Activated naive CD4-positive, alpha-beta T cell (primary cell): ENCODE data around the gene SPRYD4.
"Not testable (repeated sequence)": the region's sequence is repeated elsewhere in the genome, so short reads cannot be mapped to it uniquely, and the experiment has no call there.

Source experiments
- DNase-seq, 4 experiments: peaks; one replicate each; lab custom pipeline; 2025; lab: John Stamatoyannopoulos, UW

The SPRYD4 gene

DNA sequence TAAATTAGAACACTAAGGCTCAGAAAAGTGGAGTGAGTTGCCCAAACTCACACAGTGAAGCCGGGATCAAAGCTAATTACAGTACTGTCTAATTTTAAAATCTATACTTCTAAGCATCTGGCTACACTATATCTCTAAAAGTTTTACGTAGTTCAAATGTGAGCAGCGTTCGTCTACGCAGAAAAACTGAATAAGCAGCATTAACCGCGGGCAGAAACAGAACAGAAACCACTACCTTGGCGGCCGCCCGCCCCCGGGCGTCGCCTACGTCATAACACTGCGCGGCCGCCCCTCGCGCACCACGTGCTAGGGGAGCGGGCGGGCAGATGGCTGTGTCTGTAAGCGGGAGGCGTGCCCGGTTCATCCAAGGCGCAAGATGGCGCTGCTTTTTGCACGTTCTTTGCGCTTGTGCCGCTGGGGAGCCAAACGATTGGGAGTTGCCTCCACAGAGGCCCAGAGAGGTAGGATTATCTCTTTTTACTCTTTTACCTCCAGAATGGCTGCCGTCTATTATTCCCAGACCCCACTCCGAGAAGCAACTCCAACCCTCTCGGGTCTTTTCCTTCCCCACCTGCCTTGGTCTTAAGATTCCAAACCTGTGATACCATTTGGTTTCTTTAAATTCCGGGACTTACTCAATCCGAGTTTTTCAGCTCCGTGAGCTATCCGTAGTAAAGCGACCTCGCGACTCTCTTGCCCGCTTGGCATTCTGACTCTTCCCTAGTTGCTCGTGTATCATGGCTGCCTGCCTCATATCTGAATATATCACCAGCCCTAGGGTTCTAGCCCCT is at the start of gene SPRYD4:
TSS of gene SPRYD4 (plus strand) at position 363 of the 791 bp plus-strand sequence. CDS start at position 377, 14 bp downstream.
- peak; percentile 80 to 93 (median 86) for DNase-seq

DNA sequence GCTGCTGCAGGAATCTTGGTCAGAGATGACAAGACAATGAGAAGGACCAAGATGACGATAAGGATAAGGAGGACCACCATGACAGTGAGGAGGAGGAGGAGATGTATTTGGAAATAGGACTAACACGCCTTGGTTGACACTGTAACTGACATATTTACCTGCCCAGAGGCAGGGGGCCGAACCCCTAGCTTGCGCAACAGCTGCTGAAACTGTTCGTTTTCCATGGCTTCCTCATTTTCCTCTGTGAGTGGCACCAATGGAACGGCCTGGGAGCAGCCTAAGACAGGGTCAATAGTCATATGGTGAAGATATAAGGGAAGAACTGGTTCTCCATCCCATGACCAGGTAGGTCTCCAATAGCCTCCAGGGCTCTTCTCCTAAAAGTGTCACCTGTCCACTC is 48.0 kb upstream of the SPRYD4 start:
- no peak for DNase-seq

GRCh38 chr12:56425193-56425592 is 43.2 kb upstream of the SPRYD4 start:
- no peak for DNase-seq

GRCh38 chr12:56425940-56426438 is 42.4 kb upstream of the SPRYD4 start:
- no peak for DNase-seq

DNA sequence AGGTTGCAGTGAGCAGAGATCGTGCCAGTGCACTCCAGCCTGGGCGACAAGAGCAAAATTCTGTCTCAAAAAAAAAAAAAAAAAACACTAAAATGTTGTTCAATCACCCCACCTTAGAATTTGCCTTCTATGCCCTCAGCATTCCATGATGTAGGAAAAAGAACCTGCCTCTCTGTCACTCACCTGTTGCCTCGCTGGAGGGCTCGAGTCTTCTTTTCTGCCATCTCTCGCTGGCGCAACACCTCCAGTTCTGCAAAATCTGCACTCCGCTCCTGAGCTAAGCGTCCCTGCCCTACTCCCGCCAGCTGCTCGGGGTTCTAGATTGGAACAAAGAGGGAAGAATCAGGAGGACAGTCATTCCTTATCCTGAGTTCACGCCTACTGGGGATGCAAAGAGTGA is 37.1 kb upstream of the SPRYD4 start:
- no peak for DNase-seq

DNA sequence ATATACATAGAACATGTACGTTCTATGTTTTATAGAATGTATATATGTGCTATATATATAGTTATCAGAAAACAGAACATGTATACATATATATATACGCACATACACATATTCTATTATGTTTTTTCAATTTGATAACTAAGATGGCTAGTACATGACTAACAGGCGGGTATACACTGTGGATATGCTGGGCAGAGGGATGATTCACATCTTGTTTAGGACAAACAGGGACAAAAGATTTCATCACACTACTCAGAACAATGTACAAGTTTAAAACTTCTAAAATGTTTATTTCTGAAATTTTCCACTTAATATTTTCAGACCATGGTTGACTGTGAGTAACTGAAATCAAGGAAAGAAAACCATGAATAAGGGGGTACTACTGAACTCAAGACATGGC is 36.5 kb upstream of the SPRYD4 start:
- DNase-seq: no peak

GRCh38 chr12:56434828-56435227 is 33.5 kb upstream of the SPRYD4 start:
- DNase-seq: no peak

DNA sequence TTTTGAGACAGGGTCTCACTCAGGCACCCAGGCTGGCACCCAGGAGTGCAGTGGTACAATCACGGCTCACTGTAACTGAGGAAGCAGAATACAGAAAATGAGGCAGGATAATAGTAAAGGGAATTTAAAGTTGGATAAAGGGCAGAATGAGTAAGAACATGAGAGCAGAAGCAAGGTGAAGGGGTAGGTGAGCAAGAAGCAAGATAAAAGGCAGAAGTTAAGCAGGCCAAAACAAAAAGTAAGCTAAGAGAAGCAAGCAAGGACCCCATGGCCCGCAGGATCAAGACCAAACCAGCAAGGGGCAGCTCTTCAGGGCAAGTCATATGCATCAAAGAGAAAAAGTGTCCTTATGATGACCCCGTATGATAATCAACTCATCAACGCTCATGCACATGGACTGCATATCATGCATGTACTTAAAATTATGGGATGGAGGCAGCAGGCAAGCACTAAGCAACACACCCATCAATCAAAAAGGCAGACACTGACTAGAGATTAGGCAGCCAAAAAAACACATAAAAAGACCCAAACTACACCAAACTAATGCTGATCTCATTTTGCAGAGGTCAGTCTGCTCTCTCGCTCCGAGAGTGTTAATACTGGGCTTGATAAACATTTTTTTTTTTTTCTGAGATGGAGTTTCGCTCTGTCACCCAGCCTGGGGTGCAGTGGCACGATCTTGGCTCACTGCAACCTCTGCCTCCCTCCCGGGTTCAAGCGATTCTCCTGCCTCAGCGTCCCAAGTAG is 30.8 kb upstream of the SPRYD4 start:
- no peak for DNase-seq

DNA sequence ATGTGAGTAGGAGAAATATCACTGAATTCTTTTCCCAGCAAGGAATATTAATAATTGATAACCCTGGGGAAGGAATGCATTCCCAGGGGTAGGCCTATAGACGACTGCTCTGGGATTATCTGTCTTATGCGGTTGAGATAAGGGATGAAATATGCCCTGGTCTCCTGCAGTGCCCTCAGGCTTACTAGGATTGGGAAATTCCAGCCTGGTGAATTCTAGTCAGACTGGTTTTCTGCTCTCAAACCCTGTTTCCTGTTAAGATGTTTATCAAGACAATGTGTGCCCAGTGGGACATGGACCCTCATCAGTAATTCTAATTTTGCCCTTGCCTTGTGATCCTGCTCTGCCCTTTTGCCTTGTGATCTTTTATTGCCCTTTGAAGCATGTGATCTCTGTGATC is 25.2 kb upstream of the SPRYD4 start:
- not testable (repeated sequence) for DNase-seq

DNA sequence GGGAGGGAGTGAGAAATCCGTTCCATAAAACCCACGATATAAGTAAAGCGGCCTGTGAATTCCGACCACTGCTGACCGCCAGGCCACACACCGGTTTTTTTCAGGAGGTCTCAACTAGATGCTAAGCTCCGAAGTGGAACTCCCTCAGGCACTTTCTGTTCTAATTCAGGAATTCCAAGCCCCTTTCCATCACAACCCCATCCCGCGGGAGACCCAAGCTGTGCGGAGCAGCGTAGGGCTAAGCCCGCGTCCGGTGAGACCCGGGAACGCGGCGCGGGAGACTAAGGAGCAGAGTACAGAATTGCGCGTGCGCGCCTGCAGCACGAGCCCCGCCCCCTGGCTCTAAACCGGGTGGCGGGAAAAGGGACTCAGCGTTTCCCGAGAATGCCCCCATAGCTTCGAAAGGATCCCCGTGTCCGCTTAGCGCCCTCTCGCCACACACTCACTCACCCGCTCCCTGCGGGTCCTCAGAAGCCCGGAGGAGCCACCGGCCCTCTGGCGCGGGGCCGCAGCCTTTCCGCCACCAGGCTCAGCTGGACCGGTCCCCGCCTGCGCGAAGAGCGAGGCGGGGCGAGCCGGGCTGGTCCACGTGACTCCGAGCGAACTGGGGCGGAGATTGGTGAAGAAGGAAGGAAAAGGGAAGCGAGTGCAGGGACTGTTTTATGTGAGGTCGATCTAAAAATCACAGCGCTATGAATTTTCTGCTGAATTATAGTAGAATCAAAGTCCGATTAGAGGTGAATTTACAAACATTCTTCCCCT is 19.3 kb upstream of the SPRYD4 start, which contains the start of gene TIMELESS:
TSS of gene TIMELESS (minus strand) at position 567 of the 762 bp plus-strand sequence. CDS start 15,256 bp downstream, outside the sequence.
- DNase-seq: peak; percentile 64 to 76 (median 72)

DNA sequence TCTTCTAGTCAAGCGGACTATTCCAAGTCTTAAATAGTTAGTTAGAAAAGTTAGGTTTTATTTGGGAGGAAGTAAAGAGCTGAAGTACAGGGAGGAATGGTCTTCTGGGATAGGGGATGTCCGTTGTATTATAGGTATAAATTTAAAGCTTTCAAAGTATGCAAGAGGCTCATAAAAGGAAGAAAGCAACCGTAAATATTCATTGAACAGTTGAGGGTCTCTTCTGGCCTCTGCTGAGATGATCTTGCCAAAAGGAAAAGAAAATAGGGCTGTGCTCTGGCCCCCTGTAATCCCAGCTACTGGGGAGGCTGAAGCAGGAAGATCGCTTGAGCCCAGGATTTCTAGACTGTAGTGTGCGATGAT is 18.8 kb upstream of the SPRYD4 start:
- no peak for DNase-seq

DNA sequence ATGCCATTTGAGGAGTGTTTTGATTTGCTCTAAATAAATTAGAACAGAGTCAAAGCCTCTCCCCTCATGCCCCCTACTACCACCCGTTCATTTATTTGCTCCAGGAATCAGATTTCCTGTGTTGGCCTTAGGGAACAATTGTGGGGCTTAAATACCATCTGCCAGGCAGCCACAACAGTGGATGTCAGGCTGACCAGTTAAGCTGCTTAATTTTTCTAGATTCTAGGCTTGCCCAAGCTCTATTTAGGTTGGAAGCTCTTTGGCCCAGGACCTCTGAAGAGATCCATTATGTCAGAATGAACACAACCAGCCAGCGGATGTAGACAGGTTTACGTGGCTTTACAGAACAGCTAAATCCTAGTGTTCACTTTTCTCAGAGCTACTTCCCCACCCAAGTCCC is 18.1 kb upstream of the SPRYD4 start:
- no peak for DNase-seq

DNA sequence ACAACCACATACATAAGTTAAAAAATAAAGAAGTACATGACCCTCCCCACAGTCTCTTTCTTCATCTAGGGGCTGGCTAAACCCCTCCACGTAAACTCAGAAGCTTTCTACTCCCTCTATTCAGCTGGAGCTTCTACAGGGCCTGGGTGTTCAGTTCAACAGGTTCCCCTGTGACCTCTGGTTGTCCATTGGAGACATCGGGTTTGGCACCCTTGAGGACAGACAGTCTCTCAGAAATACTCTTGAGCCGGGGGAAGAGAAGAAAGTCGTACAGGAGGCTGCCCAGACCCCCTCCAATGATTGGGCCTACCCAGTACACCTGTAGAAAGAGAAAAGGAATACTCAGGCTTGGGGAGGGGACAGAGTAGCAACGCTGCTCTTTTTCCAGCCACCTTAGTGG is 17.2 kb upstream of the SPRYD4 start:
- no peak for DNase-seq

DNA sequence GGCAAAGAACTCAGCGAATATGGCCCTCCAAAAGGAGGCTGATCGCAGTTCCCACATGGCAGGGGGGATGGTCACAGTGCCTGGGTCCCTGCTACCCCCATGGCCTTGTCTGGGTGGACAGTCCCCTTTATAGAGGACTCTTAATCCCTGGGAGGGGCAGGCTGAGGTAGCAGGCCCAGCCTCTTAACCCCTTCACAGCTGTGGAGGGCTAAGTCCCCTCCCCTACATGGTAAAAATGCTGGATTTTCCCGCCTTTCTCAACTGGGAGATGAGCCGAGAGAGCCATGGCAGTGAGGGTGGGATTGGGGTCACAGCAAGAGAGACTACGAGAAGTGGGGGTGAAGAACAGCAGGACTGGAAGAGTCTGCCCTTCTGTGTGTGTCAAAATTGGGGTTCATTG is 13.8 kb upstream of the SPRYD4 start, which contains the start of gene MIP:
TSS of gene MIP (minus strand) at position 101 of the 400 bp plus-strand sequence. CDS start at position 57, 44 bp downstream.
- DNase-seq: no peak

GRCh38 chr12:56457817-56458216 is 10.6 kb upstream of the SPRYD4 start:
- no peak for DNase-seq

DNA sequence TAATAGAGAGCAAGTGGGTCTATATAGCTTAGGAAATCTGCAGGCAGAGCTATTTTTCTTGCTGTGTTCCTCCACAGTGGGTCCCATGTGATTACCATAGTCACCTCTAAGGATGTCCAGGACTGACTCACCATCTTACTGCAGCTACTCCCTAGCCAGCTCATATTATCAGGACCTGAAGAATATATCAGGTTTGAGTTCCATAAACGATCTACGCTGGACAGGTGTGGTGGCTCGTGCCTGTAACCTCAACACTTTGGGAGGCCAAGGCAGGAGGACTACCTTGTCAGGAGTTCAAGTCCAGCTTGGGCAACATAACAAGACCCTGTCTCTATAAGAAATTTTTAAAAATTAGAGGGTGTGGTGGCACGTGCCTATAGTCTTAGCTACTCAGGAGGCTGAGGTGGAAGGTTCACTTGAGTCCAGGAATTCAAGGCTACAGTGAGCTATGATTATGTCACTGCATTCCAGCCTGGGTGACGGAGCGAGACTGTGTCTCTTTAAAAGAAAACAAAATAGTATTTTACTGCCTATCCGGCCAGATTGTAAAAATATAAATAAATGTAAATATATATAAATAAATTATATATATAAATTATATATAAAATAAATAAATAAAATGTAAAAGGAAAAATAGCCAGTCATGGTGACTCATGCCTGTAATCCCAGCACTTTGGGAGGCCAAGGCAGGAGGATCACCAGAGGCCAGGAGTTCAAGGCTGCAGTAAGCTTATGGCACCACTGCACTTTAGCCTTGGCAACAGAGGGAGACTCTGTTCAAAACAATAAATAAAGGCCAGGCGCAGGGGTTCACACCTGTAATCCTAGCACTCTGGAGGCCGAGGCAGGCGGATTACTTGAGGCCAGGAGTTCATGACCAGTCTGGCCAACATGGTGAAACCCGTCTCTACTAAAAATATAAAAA is 6.9 kb upstream of the SPRYD4 start:
- DNase-seq: no peak

DNA sequence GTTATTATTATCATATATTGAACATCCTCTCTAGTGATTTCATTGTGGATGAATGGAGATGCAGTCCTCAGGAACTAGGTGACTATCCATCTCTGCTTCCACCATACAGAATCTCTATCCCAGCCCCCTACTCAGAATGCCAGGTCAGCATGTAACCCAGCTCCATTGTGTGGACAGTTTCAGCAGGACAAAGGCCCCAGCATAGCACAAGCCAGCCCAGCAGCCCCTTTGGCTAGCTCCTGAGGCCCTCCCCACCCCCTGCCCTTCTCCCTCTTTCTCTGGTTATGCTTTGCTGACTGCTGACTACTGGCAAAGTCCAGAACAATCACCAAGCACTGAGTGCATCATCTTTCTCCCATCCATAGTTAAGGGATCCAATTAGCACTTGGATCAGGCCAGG is 5.8 kb upstream of the SPRYD4 start:
- DNase-seq: no peak

- DNase-seq: no peak
These were observed 891 bp downstream of the SPRYD4 start for GRCh38 chr12:56469007-56469930.

DNA sequence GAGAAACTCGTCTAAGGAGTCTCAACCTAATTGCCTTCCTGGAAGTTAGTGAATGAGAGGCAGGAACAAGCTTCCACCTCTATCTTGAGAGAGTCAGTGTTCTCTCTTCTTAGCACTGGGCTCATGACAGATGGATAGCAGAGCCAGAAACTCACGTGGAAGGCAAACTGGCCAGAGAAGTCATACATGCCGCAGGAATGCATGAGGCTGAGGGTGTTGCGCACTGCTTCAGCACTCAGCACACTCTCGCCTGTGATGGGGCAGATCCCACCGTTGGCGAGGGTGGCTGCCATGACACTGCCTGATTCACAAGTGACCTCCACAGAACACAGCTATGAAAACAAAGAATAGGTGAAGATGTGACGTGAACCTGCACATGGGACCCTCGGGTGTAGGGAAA is 6.0 kb downstream of the SPRYD4 start:
- no peak for DNase-seq

GRCh38 chr12:56476143-56476542 is 7.8 kb downstream of the SPRYD4 start:
- DNase-seq: no peak
